Measurements from ENCODE around the gene CDC42BPG. TPM values are rescaled to one million over a fixed set of nuclear protein-coding genes. Genes with fewer than 3 reads are reported as not detected.

CDC42BPG gene
- total RNA-seq, 1 experiment from 2014 or later = 30.1 TPM

DNA sequence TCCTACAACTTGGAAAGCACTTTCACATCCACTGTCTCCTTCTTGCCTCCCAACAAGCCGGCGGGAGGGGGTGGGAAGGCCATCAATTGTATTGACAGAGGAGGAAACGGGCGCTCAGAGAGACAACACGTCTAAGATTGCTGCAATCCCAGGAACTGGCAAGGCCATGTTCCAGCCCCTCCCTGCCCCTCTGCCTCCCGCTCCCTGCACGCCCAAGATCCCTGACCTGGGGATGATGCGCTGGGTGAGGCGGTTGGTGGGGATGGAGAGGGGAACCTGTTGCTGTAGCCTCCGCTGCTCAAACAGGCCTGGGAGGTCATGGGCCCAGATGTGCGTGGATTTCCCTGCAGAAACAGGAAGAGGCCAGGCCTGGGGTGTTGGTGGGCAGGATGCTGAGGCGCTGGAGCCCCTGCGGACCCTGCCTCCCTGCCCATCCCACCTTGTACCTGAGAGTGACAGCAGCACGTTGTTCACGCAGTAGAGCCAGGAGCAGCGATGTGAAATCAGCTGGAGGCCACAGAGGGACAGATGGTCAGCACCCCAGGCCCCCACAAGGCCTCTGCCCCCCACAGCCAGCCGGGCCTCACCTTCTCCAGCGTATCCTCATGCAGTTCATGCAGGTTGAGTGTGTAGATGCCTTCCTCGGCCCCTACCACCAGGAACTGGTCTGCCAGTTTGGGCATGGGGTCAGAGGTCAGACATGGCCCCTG, 48.3 kb downstream of the CDC42BPG start:
- no peaks in the 10 kb centered on the region for H3K79me2 ChIP-seq (ENCODE audit: insufficient read depth, low read length)
- no peaks in the 10 kb centered on the region for H3K9me2 ChIP-seq (ENCODE audit: insufficient read depth)
- H3K27me3 ChIP-seq (ENCODE audit: insufficient read depth, low read length) = no peaks in the 10 kb centered on the region
- no peak overlapping the region for H3K9ac ChIP-seq (ENCODE audit: low read length)
- ATAC-seq (no peak), DNase-seq (ENCODE audit: low read depth, low spot score) (no peak)
- H3K36me3 ChIP-seq (ENCODE audit: control insufficient read depth in 1 of 2, insufficient read depth in 2 of 2, low read length in 2 of 2) = no peaks in the 10 kb centered on the region; a peak in 1 of 4 replicates
- ChIA-PET RAD21 (ENCODE audit: low non-redundant PET in 1 of 2, low total read pairs in 2 of 2, uncharacterized antibody in 2 of 2, unreplicated experiment in 2 of 2) (no interaction called here), CTCF (no interaction called here), POLR2A (interaction anchor here (0.6 kb wide), 1 partner anchor 61 kb away, joined by 3 read pairs; no protein-coding TSS in a partner anchor)
- no peaks in the 10 kb centered on the region for H3K9me3 ChIP-seq (ENCODE audit: control insufficient read depth in 1 of 2, insufficient read depth in 1 of 2, low read depth in 1 of 2, low read length in 2 of 2)
- H3K4me2 ChIP-seq (ENCODE audit: low read length) = no peak overlapping the region
- H3K4me1 ChIP-seq (ENCODE audit: control insufficient read depth in 1 of 2, insufficient read depth in 2 of 2, low read length in 2 of 2) = peaks cover 12 to 25% of the 10 kb centered on the region in 2 experiments; a peak in 3 of 4 replicates
- no peak overlapping the region for H2AFZ ChIP-seq (ENCODE audit: low read depth, low read length, poor library complexity, severe bottlenecking)
- no TSS peak for BruUV-seq (replicated peaks)
- TF ChIP-seq CBX3 (IDR thresholded peaks at IDR 0.05; ENCODE audit: low read depth) (no peak), SIN3A (IDR thresholded peaks at IDR 0.05; ENCODE audit: low read depth) (no peak), CEBPB (IDR thresholded peaks at IDR 0.05; ENCODE audit: low read depth) (no peak), SP1 (IDR thresholded peaks at IDR 0.05; ENCODE audit: low read depth) (no peak), RAD21 (IDR thresholded peaks at IDR 0.05; ENCODE audit: low read depth) (no peak), EGR1 (IDR thresholded peaks at IDR 0.05; ENCODE audit: low read depth) (no peak), CTCF (IDR thresholded peaks at IDR 0.05 in 2 of 3, conservative IDR thresholded peaks at IDR 0.05 in 1 of 3; ENCODE audit: borderline replicate concordance in 1 of 3, insufficient read depth in 1 of 3, low read depth in 2 of 3, low read length in 2 of 3) (no peak), POLR2AphosphoS5 (IDR thresholded peaks at IDR 0.05; ENCODE audit: low read depth, low read length) (no peak), YY1 (IDR thresholded peaks at IDR 0.05; ENCODE audit: extremely low read depth, insufficient replicate concordance, low read depth, low read length) (no peak), POLR2A (IDR thresholded peaks at IDR 0.05; ENCODE audit: borderline replicate concordance, extremely low read depth, insufficient read depth, insufficient read length) (no peak), REST (IDR thresholded peaks at IDR 0.05; ENCODE audit: low read depth) (no peak), ATF3 (IDR thresholded peaks at IDR 0.05) (no peak), ZFX (IDR thresholded peaks at IDR 0.05) (no peak), JUND (IDR thresholded peaks at IDR 0.05) (no peak), TCF7L2 (IDR thresholded peaks at IDR 0.05; ENCODE audit: borderline replicate concordance, extremely low read depth, insufficient read depth, insufficient read length) (no peak), SRF (IDR thresholded peaks at IDR 0.05; ENCODE audit: low read depth) (no peak), EZH2phosphoT487 (IDR thresholded peaks at IDR 0.05; ENCODE audit: borderline replicate concordance) (no peak), ZNF274 (IDR thresholded peaks at IDR 0.05; ENCODE audit: low read depth, low read length) (no peak)
- TF ChIP-seq, protein P1, sequence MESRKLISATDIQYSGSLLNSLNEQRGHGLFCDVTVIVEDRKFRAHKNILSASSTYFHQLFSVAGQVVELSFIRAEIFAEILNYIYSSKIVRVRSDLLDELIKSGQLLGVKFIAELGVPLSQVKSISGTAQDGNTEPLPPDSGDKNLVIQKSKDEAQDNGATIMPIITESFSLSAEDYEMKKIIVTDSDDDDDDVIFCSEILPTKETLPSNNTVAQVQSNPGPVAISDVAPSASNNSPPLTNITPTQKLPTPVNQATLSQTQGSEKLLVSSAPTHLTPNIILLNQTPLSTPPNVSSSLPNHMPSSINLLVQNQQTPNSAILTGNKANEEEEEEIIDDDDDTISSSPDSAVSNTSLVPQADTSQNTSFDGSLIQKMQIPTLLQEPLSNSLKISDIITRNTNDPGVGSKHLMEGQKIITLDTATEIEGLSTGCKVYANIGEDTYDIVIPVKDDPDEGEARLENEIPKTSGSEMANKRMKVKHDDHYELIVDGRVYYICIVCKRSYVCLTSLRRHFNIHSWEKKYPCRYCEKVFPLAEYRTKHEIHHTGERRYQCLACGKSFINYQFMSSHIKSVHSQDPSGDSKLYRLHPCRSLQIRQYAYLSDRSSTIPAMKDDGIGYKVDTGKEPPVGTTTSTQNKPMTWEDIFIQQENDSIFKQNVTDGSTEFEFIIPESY (IDR thresholded peaks at IDR 0.05; ENCODE audit: extremely low read depth, insufficient replicate concordance, low read length) = no peak
- H3K27ac ChIP-seq (ENCODE audit: low read depth, low read length) = no peak overlapping the region
- no peak overlapping the region for H3K4me3 ChIP-seq (replicated peaks in 1 of 2; ENCODE audit: low read depth in 1 of 2, low read length in 2 of 2)
- H4K20me1 ChIP-seq (ENCODE audit: insufficient read depth) = no peaks in the 10 kb centered on the region
- intact Hi-C loops (cut with micrococcal nuclease) = no loop called here
